ENCODE results near the gene THADA. TPM values are rescaled to one million over a fixed set of nuclear protein-coding genes. Genes with fewer than 3 reads are reported as not detected.
A peak's percentile ranks its signal among the peaks of the same experiment; 100 is the strongest.

THADA gene
- total RNA-seq, 1 donor from 2014 or later, result 28.3 TPM

DNA sequence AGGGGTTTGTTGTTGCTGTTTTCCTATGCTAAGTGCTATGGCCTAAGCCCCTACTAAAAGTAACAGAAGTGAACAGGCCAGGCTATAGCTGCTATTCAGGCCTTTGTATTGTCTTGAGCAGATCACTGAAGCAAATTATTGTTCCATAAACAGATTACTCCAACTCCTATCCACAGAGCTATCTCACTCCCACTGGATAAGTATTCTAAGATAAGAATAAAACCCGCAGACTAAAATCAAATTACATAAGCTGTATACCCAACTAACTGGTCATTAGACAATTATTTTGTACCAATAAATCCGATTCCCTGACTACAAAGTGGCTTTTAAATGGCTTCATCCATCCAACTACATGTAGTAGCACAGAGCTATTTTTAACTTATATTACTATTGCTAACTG is 74.3 kb downstream of the THADA start:
- peaks cover 5% of the 10 kb centered on the region for H3K9me3 Mint-ChIP-seq (ENCODE audit: unreplicated experiment)
- peaks cover 16% of the 10 kb centered on the region for H3K36me3 Mint-ChIP-seq (ENCODE audit: unreplicated experiment)
- no peaks in the 10 kb centered on the region for H3K27me3 Mint-ChIP-seq (ENCODE audit: unreplicated experiment)
- no peak for DNase-seq (ENCODE audit: extremely low spot score, unreplicated experiment)
- TF ChIP-seq, protein P1, sequence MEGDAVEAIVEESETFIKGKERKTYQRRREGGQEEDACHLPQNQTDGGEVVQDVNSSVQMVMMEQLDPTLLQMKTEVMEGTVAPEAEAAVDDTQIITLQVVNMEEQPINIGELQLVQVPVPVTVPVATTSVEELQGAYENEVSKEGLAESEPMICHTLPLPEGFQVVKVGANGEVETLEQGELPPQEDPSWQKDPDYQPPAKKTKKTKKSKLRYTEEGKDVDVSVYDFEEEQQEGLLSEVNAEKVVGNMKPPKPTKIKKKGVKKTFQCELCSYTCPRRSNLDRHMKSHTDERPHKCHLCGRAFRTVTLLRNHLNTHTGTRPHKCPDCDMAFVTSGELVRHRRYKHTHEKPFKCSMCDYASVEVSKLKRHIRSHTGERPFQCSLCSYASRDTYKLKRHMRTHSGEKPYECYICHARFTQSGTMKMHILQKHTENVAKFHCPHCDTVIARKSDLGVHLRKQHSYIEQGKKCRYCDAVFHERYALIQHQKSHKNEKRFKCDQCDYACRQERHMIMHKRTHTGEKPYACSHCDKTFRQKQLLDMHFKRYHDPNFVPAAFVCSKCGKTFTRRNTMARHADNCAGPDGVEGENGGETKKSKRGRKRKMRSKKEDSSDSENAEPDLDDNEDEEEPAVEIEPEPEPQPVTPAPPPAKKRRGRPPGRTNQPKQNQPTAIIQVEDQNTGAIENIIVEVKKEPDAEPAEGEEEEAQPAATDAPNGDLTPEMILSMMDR (IDR thresholded peaks at IDR 0.05), result no peak
- no peak overlapping the region for H3K27ac Mint-ChIP-seq (ENCODE audit: unreplicated experiment)
- H3K4me3 Mint-ChIP-seq (ENCODE audit: unreplicated experiment), result no peak overlapping the region
- H3K4me1 Mint-ChIP-seq (ENCODE audit: unreplicated experiment), result peaks cover 25% of the 10 kb centered on the region

DNA sequence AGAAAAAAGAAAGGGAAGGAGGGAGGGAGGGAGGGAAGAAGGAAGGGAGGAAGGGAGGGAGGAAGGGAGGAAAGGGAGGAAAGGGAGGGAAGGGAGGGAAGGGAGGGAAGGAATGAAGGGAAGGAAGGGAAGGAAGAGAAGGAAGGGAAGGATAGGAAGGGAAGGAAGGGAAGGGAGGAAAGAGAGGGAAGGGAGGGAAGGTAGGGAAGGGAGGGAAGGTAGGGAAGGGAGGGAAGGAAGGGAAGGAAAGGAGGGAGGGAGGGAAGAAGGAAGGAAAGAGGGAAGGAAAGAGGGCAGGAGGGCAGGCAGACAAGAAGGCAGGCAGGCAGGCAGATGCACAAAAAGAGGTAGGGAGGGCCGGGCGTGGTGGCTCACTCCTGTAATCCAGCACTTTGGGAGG is 74.9 kb downstream of the THADA start:
- Mint-ChIP-seq H3K4me3 (ENCODE audit: unreplicated experiment) (no peak overlapping the region), H3K27ac (ENCODE audit: unreplicated experiment) (no peak overlapping the region), H3K4me1 (ENCODE audit: unreplicated experiment) (peaks cover 25% of the 10 kb centered on the region), H3K9me3 (ENCODE audit: unreplicated experiment) (peaks cover 5% of the 10 kb centered on the region), H3K36me3 (ENCODE audit: unreplicated experiment) (peaks cover 13% of the 10 kb centered on the region), H3K27me3 (ENCODE audit: unreplicated experiment) (no peaks in the 10 kb centered on the region)
- no peak for DNase-seq (ENCODE audit: extremely low spot score, unreplicated experiment)
- TF ChIP-seq, protein P1 (IDR thresholded peaks at IDR 0.05), result no peak

DNA sequence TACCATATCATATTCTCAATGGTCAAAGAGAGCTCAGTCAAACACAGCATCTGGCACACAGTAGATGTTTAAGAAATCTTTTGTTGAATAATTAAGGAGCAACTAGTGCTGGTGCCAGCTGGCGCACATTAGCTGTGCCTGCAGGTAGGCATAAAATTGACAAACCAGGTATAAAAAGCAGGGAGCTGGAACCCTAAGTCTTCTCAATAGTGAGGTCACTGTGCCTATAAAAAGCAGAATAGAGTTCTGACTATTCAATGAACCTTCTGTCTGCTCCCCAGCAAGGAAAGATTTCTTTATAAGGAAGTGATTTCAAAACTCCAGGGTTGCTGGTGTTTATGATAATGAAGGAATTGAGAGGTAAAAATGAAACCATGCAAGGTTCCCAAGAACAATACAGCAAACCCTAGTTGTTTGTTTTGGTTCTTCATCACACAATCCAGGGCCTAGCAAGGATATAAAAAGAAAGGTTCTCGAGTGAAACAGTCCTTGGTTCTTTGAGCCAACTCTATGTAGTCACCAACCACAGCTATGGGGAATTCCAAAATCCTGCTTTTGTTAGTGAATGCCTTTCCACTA is 76.1 kb downstream of the THADA start:
- DNase-seq (ENCODE audit: extremely low spot score, unreplicated experiment), result no peak
- TF ChIP-seq, protein P1 (IDR thresholded peaks at IDR 0.05), result no peak
- Mint-ChIP-seq H3K36me3 (ENCODE audit: unreplicated experiment) (peaks cover under 1% of the 10 kb centered on the region), H3K4me3 (ENCODE audit: unreplicated experiment) (no peak overlapping the region), H3K27ac (ENCODE audit: unreplicated experiment) (peak overlapping the region; percentile 62), H3K27me3 (ENCODE audit: unreplicated experiment) (no peaks in the 10 kb centered on the region), H3K4me1 (ENCODE audit: unreplicated experiment) (peaks cover 25% of the 10 kb centered on the region), H3K9me3 (ENCODE audit: unreplicated experiment) (no peaks in the 10 kb centered on the region)

DNA sequence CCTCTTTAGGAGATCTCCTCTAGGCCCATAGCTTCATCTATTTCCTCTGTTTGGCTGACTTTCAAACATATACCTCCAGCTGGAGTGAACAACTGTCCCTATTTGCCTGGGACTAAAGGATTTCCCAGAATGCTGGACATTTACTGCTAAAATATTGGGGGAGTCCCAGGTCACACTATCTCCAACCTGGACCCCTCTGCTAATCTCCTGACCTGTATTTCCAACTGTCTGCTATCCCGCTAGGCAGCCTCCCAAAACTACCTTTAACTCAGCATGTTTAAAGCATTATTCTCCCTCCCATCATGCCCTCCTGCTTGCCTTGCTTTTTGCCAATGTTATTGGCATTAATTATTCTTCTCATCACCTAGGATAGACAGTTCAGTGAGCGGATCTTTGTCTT is 77.1 kb downstream of the THADA start:
- Mint-ChIP-seq H3K27me3 (ENCODE audit: unreplicated experiment) (no peaks in the 10 kb centered on the region), H3K9me3 (ENCODE audit: unreplicated experiment) (no peaks in the 10 kb centered on the region), H3K4me1 (ENCODE audit: unreplicated experiment) (peaks cover 19% of the 10 kb centered on the region), H3K27ac (ENCODE audit: unreplicated experiment) (no peak overlapping the region), H3K36me3 (ENCODE audit: unreplicated experiment) (no peaks in the 10 kb centered on the region), H3K4me3 (ENCODE audit: unreplicated experiment) (no peak overlapping the region)
- no peak for DNase-seq (ENCODE audit: extremely low spot score, unreplicated experiment)
- TF ChIP-seq, protein P1 (IDR thresholded peaks at IDR 0.05), result no peak

DNA sequence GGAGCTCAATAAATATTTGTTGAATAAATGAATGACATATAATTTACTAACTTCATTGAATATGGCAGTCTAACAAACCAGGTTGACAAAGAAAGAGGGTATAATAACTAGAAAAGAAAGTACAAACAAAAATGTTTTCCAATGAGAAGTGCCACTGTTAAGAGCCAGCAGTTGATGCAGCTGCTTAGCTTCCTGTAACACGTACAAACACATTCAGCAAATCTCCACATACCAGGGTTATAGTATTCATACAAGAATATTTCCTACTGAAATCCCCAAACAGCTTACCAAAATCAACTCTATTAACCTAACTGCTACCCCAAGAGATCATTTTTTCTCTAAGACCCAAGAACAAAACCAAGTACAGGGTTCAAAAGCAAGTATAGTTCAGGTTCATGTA is 77.7 kb downstream of the THADA start:
- DNase-seq (ENCODE audit: extremely low spot score, unreplicated experiment), result no peak

More for the DNA sequence above, 77.7 kb downstream of the THADA start:
- TF ChIP-seq, protein P1 (IDR thresholded peaks at IDR 0.05), result no peak
- H3K4me3 Mint-ChIP-seq (ENCODE audit: unreplicated experiment), result no peak overlapping the region
- H3K27ac Mint-ChIP-seq (ENCODE audit: unreplicated experiment), result peak overlapping the region; percentile 21
- H3K9me3 Mint-ChIP-seq (ENCODE audit: unreplicated experiment), result no peaks in the 10 kb centered on the region
- no peaks in the 10 kb centered on the region for H3K27me3 Mint-ChIP-seq (ENCODE audit: unreplicated experiment)
- H3K4me1 Mint-ChIP-seq (ENCODE audit: unreplicated experiment), result peaks cover 22% of the 10 kb centered on the region
- H3K36me3 Mint-ChIP-seq (ENCODE audit: unreplicated experiment), result no peaks in the 10 kb centered on the region

Measured in osteocyte (in vitro differentiated cells).